K562 (cell line): Measurements from ENCODE around the gene UGT1A6. TPM values are rescaled to one million over a fixed set of nuclear protein-coding genes. Genes with fewer than 3 reads are reported as not detected.
A peak's percentile ranks its signal among the peaks of the same experiment; 100 is the strongest.

Experiments used
- ATAC-seq: fragments of 200-7000 bp; cut with Tn5 transposase; 3 replicates; pipeline ENCODE4 v1.9.1; 2020; ENCODE audit warnings: moderate library complexity
- BruUV-seq: library from RNA; stranded (reverse); fragments of 400-500 nt; replicated peaks from 2 replicates; lab custom pipeline; 2021; lab: Mats Ljungman, UMichigan
- CTCF ChIA-PET: fragments of 300-600 bp; formaldehyde crosslinking; extraction: SDS; loops from one replicate; lab custom pipeline; 2021; ENCODE audit warnings: low intra/inter-chr PET ratio; lab: Yijun Ruan, JAX
- POLR2A ChIA-PET: fragments of 300-600, 350-650 bp; sonication (Branson Sonifier 250); formaldehyde crosslinking; extraction: SDS; loops from one replicate; lab custom pipeline; 2021; ENCODE audit warnings: antibody characterized with exemption, inconsistent platforms; lab: Yijun Ruan, JAX
- DNase-seq, 4 experiments: peaks; one replicate each; pipeline versions ENCODE4 v3.0.0 to v3.0.0-alpha.2; 2011 to 2018; ENCODE audit warnings: low spot score in 3 of 4, mixed read lengths in 3 of 4; ENCODE audit errors: extremely low read depth in 1 of 4
- FAIRE-seq: peaks from 2 replicates; lab custom pipeline; 2011; peaks lifted over from hg19 to GRCh38; lab: Jason Lieb, UNC
- H2AFZ ChIP-seq: 2 replicates; pipeline ENCODE4 v1.6.0; 2011; ENCODE audit warnings: low read depth, low read length, control low read depth, inconsistent platforms
- H3K27ac ChIP-seq: fragments of 200-600 bp; 3 replicates; pipeline ENCODE4 v1.8.0; 2011; ENCODE audit warnings: low read depth, mild to moderate bottlenecking, control low read depth, inconsistent platforms, low read length, moderate library complexity, mixed read lengths; ENCODE audit errors: extremely low read depth
- H3K27me3 ChIP-seq, 2 experiments: fragments of 300-600 bp in 1 of 2; 2 replicates in 1 of 2; 3 replicates in 1 of 2; pipeline versions ENCODE4 v1.6.0 to v1.8.0; 2011; ENCODE audit warnings: inconsistent platforms in 2 of 2, low read length in 2 of 2, mild to moderate bottlenecking in 1 of 2, mixed read lengths in 1 of 2, moderate library complexity in 1 of 2; ENCODE audit not compliant: control insufficient read depth in 2 of 2, insufficient read depth in 2 of 2
- H3K36me3 ChIP-seq: fragments of 300-600 bp; 3 replicates; pipeline ENCODE4 v1.8.0; 2011; ENCODE audit warnings: mild to moderate bottlenecking, low read length, inconsistent platforms; ENCODE audit not compliant: control insufficient read depth, insufficient read depth
- H3K4me1 ChIP-seq, 2 experiments: fragments of 200-600 bp in 1 of 2; replicated peaks in 1 of 2; 2 replicates in 1 of 2; 3 replicates in 1 of 2; pipeline versions ENCODE4 v1.5.1 to v1.8.0; 2011; ENCODE audit warnings: inconsistent platforms in 2 of 2, low read length in 2 of 2, mild to moderate bottlenecking in 1 of 2, mixed read lengths in 1 of 2, moderate library complexity in 1 of 2; ENCODE audit not compliant: control insufficient read depth in 2 of 2, insufficient read depth in 2 of 2
- H3K4me2 ChIP-seq: 2 replicates; pipeline ENCODE4 v1.6.1; 2011; ENCODE audit warnings: low read length, control low read depth, inconsistent platforms, mixed read lengths; ENCODE audit not compliant: insufficient read depth
- H3K4me3 ChIP-seq: fragments of 200-600 bp; sonication (generic), shearing (Covaris generic); 2 replicates; pipeline ENCODE4 v1.5.1; 2016; ENCODE audit warnings: control low read depth, inconsistent platforms
- H3K79me2 ChIP-seq: fragments of 200-600 bp; 3 replicates; pipeline ENCODE4 v1.8.0; 2011; ENCODE audit warnings: low read length, inconsistent platforms; ENCODE audit not compliant: control insufficient read depth, insufficient read depth
- H3K9ac ChIP-seq, 2 experiments: 2 replicates each; pipeline versions ENCODE4 v1.6.0 to v1.6.1; 2011; ENCODE audit warnings: low read depth in 2 of 2, low read length in 2 of 2, control low read depth in 1 of 2, inconsistent platforms in 1 of 2, mild to moderate bottlenecking in 1 of 2, mixed read lengths in 1 of 2; ENCODE audit not compliant: insufficient read depth in 1 of 2
- H3K9me1 ChIP-seq: one replicate; pipeline ENCODE4 v1.6.0; 2011; ENCODE audit warnings: inconsistent platforms, mild to moderate bottlenecking, low read length, moderate library complexity; ENCODE audit not compliant: control insufficient read depth, insufficient read depth
- H3K9me3 ChIP-seq: replicated peaks from 2 replicates; pipeline ENCODE4 v1.5.1; 2011; ENCODE audit warnings: low read depth, low read length, inconsistent platforms; ENCODE audit not compliant: control insufficient read depth, insufficient read depth
- H4K20me1 ChIP-seq: replicated peaks from 2 replicates; pipeline ENCODE4 v1.6.1; 2011; ENCODE audit warnings: low read length, inconsistent platforms, mixed read lengths; ENCODE audit not compliant: control insufficient read depth, insufficient read depth
- NCOR1 ChIP-seq: fragments of 450-650 bp; IDR thresholded peaks from 2 replicates; pipeline ENCODE4 v1.6.1; 2016; ENCODE audit warnings: mild to moderate bottlenecking, moderate library complexity
- RBBP5 ChIP-seq: fragments of 200-600 bp; sonication (generic); IDR thresholded peaks from 2 replicates; pipeline ENCODE4 v1.6.1; 2012; ENCODE audit warnings: borderline replicate concordance, mild to moderate bottlenecking, low read length, control low read depth, inconsistent platforms; ENCODE audit not compliant: insufficient read depth, poor library complexity, severe bottlenecking
- RFX5 ChIP-seq: IDR thresholded peaks from 2 replicates; pipeline ENCODE4 v1.6.1; 2011; ENCODE audit warnings: low read depth, mild to moderate bottlenecking, improper control_type of control experiment, low read length
- WGBS: fragments of 100-300 bp; shearing (Covaris generic); methylation state at CpG from one replicate; pipeline ENCODE4 v1.1.6; 2016; ENCODE audit warnings: low coverage, mixed read lengths; ENCODE audit not compliant: insufficient coverage; ENCODE audit errors: missing lambda C conversion rate; 5-methylcytosine and 5-hydroxymethylcytosine counted together
- in situ Hi-C: fragments of 300-500 bp; cut with MboI; formaldehyde crosslinking; loops from 4 replicates; pipeline ENCODE4 v1.15.0; 2018; ENCODE audit warnings: inconsistent platforms, mixed read lengths
- intact Hi-C: fragments of 100-400 bp; cut with micrococcal nuclease; formaldehyde crosslinking; loops from 2 replicates; pipeline ENCODE4 v1.14.2; 2022
- polyA plus RNA-seq, 8 experiments: library from polyadenylated mRNA; depleted of rRNA in 4 of 8; stranded (reverse) in 5 of 8; unstranded in 3 of 8; fragments of >200 nt; fragmentation: Nextera tagmentation in 2 of 8; fragmentation: Illumina TruSeq in 1 of 8; extraction: Ambion mirVana in 2 of 8; extraction: Trizol in 1 of 8; gene quantifications; 2 replicates each; pipeline versions ENCODE4 v1.2.1 to v1.2.3, GENCODE V29; 2011 to 2014; ENCODE audit warnings: inconsistent platforms in 1 of 8, missing spikeins in 1 of 8
- total RNA-seq, 7 experiments: library from RNA; depleted of rRNA in 6 of 7; stranded (reverse); fragments of >200 nt in 6 of 7; fragmentation: Illumina TruSeq in 2 of 7; extraction: Trizol in 2 of 7; gene quantifications; 2 replicates each; pipeline versions ENCODE4 v1.2.1 to v1.2.3, GENCODE V29; 2011 to 2021; ENCODE audit warnings: low replicate concordance in 1 of 7
- TF ChIP-seq, protein P1 (sequence below), 3 experiments: IDR thresholded peaks in 2 of 3; conservative IDR thresholded peaks in 1 of 3; 2 replicates each; pipeline ENCODE4 v1.5.1; 2011 to 2012; ENCODE audit warnings: low read length in 3 of 3, mild to moderate bottlenecking in 3 of 3, control low read depth in 2 of 3, improper control_type of control experiment in 1 of 3, inconsistent platforms in 1 of 3, low read depth in 1 of 3, mixed read lengths in 1 of 3, moderate library complexity in 1 of 3; ENCODE audit not compliant: insufficient read depth in 2 of 3
- TF ChIP-seq, protein P2 (sequence below), 2 experiments: fragments of 450-650 bp; formaldehyde crosslinking in 1 of 2; IDR thresholded peaks; 2 replicates each; pipeline versions ENCODE4 v1.4.0 to v1.6.1; 2014 to 2020; ENCODE audit warnings: mild to moderate bottlenecking in 2 of 2, borderline replicate concordance in 1 of 2, low read depth in 1 of 2

Gene UGT1A6
- total and polyA plus RNA-seq, 9 of the 15 experiments (the other 6 are each of a cell fraction or from before 2014, with no cell fraction given), result not detected

DNA sequence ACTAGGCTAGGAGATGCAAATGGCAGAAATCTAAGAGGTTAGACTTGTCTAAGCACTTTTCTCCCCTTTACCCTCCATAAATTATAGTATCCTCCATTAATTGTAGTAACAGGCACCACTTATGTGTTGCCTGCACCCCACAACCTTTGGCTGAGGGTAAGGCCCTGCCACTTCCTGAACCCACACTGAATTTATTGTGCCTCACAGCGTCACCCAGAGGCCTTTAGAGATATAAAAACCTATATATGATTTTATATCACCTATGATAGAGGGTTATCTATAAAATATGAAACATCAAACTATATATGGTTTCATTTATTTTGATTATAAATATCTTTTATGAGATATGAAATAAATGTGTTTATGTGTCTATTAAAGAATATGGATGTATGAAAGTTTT lies 18.4 kb upstream of the UGT1A6 start:
- no TSS peak for BruUV-seq

More for the DNA sequence above, 18.4 kb upstream of the UGT1A6 start:
- Histone ChIP-seq H3K4me3 (no peak overlapping the region), H3K9me3 (no peaks in the 10 kb centered on the region), H3K79me2 (no peaks in the 10 kb centered on the region), H3K4me2 (no peak overlapping the region), H3K36me3 (no peaks in the 10 kb centered on the region), H3K27ac (no peak overlapping the region), H3K9ac (no peak overlapping the region), H3K4me1 (no peaks in the 10 kb centered on the region), H2AFZ (no peak overlapping the region), H4K20me1 (no peaks in the 10 kb centered on the region), H3K9me1 (no peaks in the 10 kb centered on the region), H3K27me3 (no peaks in the 10 kb centered on the region)
- WGBS, result 0% methylated on average over 1 of the region's 1 CpG
- no peak for ATAC-seq
- ChIA-PET CTCF (no interaction called here), POLR2A (no interaction called here)
- FAIRE-seq, result no peak
- intact Hi-C loops, result no loop called here
- in situ Hi-C loops, result no loop called here
- no peak for DNase-seq
- TF ChIP-seq, protein P1, sequence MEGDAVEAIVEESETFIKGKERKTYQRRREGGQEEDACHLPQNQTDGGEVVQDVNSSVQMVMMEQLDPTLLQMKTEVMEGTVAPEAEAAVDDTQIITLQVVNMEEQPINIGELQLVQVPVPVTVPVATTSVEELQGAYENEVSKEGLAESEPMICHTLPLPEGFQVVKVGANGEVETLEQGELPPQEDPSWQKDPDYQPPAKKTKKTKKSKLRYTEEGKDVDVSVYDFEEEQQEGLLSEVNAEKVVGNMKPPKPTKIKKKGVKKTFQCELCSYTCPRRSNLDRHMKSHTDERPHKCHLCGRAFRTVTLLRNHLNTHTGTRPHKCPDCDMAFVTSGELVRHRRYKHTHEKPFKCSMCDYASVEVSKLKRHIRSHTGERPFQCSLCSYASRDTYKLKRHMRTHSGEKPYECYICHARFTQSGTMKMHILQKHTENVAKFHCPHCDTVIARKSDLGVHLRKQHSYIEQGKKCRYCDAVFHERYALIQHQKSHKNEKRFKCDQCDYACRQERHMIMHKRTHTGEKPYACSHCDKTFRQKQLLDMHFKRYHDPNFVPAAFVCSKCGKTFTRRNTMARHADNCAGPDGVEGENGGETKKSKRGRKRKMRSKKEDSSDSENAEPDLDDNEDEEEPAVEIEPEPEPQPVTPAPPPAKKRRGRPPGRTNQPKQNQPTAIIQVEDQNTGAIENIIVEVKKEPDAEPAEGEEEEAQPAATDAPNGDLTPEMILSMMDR (IDR thresholded peaks at IDR 0.05 in 2 of 3, conservative IDR thresholded peaks at IDR 0.05 in 1 of 3; ENCODE audit: insufficient read depth in 2 of 3, low read depth in 1 of 3, low read length in 3 of 3), result 0 out of 6 replicates have a peak, but pooled peaks of 1 of the 3 experiments have one; percentile 3
- TF ChIP-seq RFX5, result no peak
- TF ChIP-seq NCOR1, result no peak
- TF ChIP-seq, protein P2, sequence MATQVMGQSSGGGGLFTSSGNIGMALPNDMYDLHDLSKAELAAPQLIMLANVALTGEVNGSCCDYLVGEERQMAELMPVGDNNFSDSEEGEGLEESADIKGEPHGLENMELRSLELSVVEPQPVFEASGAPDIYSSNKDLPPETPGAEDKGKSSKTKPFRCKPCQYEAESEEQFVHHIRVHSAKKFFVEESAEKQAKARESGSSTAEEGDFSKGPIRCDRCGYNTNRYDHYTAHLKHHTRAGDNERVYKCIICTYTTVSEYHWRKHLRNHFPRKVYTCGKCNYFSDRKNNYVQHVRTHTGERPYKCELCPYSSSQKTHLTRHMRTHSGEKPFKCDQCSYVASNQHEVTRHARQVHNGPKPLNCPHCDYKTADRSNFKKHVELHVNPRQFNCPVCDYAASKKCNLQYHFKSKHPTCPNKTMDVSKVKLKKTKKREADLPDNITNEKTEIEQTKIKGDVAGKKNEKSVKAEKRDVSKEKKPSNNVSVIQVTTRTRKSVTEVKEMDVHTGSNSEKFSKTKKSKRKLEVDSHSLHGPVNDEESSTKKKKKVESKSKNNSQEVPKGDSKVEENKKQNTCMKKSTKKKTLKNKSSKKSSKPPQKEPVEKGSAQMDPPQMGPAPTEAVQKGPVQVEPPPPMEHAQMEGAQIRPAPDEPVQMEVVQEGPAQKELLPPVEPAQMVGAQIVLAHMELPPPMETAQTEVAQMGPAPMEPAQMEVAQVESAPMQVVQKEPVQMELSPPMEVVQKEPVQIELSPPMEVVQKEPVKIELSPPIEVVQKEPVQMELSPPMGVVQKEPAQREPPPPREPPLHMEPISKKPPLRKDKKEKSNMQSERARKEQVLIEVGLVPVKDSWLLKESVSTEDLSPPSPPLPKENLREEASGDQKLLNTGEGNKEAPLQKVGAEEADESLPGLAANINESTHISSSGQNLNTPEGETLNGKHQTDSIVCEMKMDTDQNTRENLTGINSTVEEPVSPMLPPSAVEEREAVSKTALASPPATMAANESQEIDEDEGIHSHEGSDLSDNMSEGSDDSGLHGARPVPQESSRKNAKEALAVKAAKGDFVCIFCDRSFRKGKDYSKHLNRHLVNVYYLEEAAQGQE (IDR thresholded peaks at IDR 0.05; ENCODE audit: borderline replicate concordance), result no peak
- TF ChIP-seq, protein P2 (CRISPR knock-in tag; IDR thresholded peaks at IDR 0.05; ENCODE audit: low read depth), result no peak
- TF ChIP-seq RBBP5, result no peak
